Measurements from ENCODE around the gene CD72.

DNA sequence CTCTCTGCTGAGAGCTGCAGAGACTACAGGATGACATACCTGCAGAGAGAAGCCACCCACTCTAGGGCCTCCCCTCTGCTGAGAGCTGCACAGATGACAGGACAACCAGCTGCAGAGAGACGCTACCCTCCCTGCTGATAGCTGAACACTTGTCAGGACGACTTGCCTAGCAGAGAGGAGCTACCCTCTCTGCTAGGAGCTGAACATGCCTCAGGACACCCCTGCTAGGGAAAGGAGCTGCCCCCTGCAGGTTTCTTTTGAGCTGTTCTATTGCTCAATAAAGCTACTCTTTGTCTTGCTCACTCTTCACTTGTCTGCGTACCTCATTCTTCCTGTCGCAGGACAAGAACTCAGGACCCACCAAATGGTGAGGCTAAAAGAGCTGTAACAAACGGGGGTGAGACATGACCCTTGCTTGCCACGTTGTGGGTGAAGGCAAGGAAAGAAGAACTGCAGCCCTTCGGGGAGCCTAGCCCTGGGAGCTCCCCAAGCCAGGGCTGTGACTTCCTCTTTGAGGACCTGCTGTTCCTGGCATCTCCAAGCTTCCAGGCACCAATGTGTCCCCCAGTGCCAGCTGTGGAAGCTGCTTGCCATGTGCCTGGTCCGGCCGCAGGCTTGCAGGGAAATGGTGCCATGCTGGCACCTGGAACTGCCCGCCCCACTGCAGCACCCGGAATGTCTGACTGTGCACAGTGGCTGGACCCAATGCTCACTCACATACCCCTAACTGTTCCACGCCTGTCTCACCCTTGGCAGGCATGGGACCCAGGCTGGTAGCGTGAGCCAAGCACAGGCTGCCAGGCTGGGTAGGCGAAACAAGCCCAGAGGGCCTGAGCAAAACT lies 18.2 kb downstream of the CD72 start:
- TF ChIP-seq, protein P1, sequence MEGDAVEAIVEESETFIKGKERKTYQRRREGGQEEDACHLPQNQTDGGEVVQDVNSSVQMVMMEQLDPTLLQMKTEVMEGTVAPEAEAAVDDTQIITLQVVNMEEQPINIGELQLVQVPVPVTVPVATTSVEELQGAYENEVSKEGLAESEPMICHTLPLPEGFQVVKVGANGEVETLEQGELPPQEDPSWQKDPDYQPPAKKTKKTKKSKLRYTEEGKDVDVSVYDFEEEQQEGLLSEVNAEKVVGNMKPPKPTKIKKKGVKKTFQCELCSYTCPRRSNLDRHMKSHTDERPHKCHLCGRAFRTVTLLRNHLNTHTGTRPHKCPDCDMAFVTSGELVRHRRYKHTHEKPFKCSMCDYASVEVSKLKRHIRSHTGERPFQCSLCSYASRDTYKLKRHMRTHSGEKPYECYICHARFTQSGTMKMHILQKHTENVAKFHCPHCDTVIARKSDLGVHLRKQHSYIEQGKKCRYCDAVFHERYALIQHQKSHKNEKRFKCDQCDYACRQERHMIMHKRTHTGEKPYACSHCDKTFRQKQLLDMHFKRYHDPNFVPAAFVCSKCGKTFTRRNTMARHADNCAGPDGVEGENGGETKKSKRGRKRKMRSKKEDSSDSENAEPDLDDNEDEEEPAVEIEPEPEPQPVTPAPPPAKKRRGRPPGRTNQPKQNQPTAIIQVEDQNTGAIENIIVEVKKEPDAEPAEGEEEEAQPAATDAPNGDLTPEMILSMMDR (IDR thresholded peaks at IDR 0.05), result no peak
- no peak for TF ChIP-seq POLR2A (IDR thresholded peaks at IDR 0.05)
- no peak for TF ChIP-seq EP300 (IDR thresholded peaks at IDR 0.05)

Data from upper lobe of left lung (tissue), 4 donors.